Right atrium auricular region (tissue), 2 donors: ENCODE measurements around the gene SCRN3. TPM values are rescaled to one million over a fixed set of nuclear protein-coding genes. Genes with fewer than 3 reads are reported as not detected.
"Not testable (repeated sequence)": the region's sequence is repeated elsewhere in the genome, so short reads cannot be mapped to it uniquely, and the experiment has no call there.

Source experiments
- DNase-seq: peaks from one replicate; pipeline ENCODE4 v3.0.0-alpha.2; 2019; ENCODE audit warnings: low spot score
- H3K27ac ChIP-seq, 2 donors: fragments of 200-600 bp; sonication (generic); 1 replicate in 1 of 2; 2 replicates in 1 of 2; pipeline ENCODE4 v1.5.1; 2016 to 2019
- H3K27me3 ChIP-seq, 2 donors: fragments of 200-600 bp; sonication (generic); one replicate each; pipeline versions ENCODE4 v1.5.1 to v1.6.0; 2017 to 2019
- H3K36me3 ChIP-seq: fragments of 200-600 bp; sonication (generic); one replicate; pipeline ENCODE4 v1.5.1; 2016
- H3K4me1 ChIP-seq, 2 donors: fragments of 200-600 bp; sonication (generic); one replicate each; pipeline versions ENCODE4 v1.5.1 to v1.6.0; 2017 to 2019
- H3K4me3 ChIP-seq, 2 donors: fragments of 200-600 bp; sonication (generic); 1 replicate in 1 of 2; 2 replicates in 1 of 2; pipeline ENCODE4 v1.5.1; 2017 to 2019; ENCODE audit warnings: mild to moderate bottlenecking in 1 of 2, moderate library complexity in 1 of 2
- H3K9me3 ChIP-seq, 2 donors: fragments of 200-600 bp; sonication (generic); one replicate each; pipeline ENCODE4 v1.5.1; 2019
- CTCF ChIP-seq, 2 donors: fragments of 200-600 bp; sonication (generic); IDR thresholded peaks; one replicate each; pipeline ENCODE4 v1.5.1; 2019; ENCODE audit warnings: antibody characterized with exemption in 2 of 2
- total RNA-seq, 2 donors: library from RNA; depleted of rRNA; stranded (reverse); fragments of >200 nt; gene quantifications; one replicate each; pipeline ENCODE4 v1.1.0, GENCODE V29; 2016

The SCRN3 gene
- total RNA-seq, 2 donors from 2014 or later = 11.4 to 23.5 TPM

GRCh38 chr2:174362949-174363348 lies 32.6 kb upstream of the SCRN3 start:
- Histone ChIP-seq H3K36me3 (peaks cover 5% of the 10 kb centered on the region), H3K27ac (no peak overlapping the region), H3K27me3 (no peaks in the 10 kb centered on the region), H3K9me3 (no peaks in the 10 kb centered on the region), H3K4me3 (no peak overlapping the region), H3K4me1 (no peaks in the 10 kb centered on the region)
- TF ChIP-seq CTCF (IDR thresholded peaks at IDR 0.05) = no peak
- no peak for DNase-seq

GRCh38 chr2:174363492-174364225 lies 31.9 kb upstream of the SCRN3 start:
- not testable (repeated sequence) for H3K4me3 ChIP-seq, H3K4me1 ChIP-seq, H3K27ac ChIP-seq, H3K27me3 ChIP-seq, H3K36me3 ChIP-seq, H3K9me3 ChIP-seq, DNase-seq

GRCh38 chr2:174364628-174365027 lies 30.9 kb upstream of the SCRN3 start:
- Histone ChIP-seq H3K4me1 (no peaks in the 10 kb centered on the region), H3K27ac (no peak overlapping the region), H3K27me3 (no peaks in the 10 kb centered on the region), H3K9me3 (no peaks in the 10 kb centered on the region), H3K36me3 (peaks cover 17% of the 10 kb centered on the region), H3K4me3 (no peak overlapping the region)
- TF ChIP-seq CTCF (IDR thresholded peaks at IDR 0.05) = no peak
- DNase-seq = no peak

GRCh38 chr2:174365571-174365970 lies 30.0 kb upstream of the SCRN3 start:
- Histone ChIP-seq H3K36me3 (peaks cover 25% of the 10 kb centered on the region), H3K9me3 (no peaks in the 10 kb centered on the region), H3K4me3 (no peak overlapping the region), H3K27ac (no peak overlapping the region), H3K4me1 (no peaks in the 10 kb centered on the region), H3K27me3 (no peaks in the 10 kb centered on the region)
- no peak for DNase-seq
- TF ChIP-seq CTCF (IDR thresholded peaks at IDR 0.05) = no peak

- no peaks in the 10 kb centered on the region for H3K4me1 ChIP-seq
- no peak overlapping the region for H3K27ac ChIP-seq
- H3K4me3 ChIP-seq = no peak overlapping the region
- no peaks in the 10 kb centered on the region for H3K27me3 ChIP-seq
- no peaks in the 10 kb centered on the region for H3K9me3 ChIP-seq
- no peak for DNase-seq
- no peak for TF ChIP-seq CTCF (IDR thresholded peaks at IDR 0.05)
- H3K36me3 ChIP-seq = peaks cover 37% of the 10 kb centered on the region
Measured at GRCh38 chr2:174368691-174369090, 26.8 kb upstream of the SCRN3 start.

- H3K9me3 ChIP-seq = no peaks in the 10 kb centered on the region
- no peaks in the 10 kb centered on the region for H3K4me1 ChIP-seq
- H3K27me3 ChIP-seq = no peaks in the 10 kb centered on the region
- no peak for DNase-seq
- peaks cover 67% of the 10 kb centered on the region for H3K36me3 ChIP-seq
- no peak overlapping the region for H3K27ac ChIP-seq
- no peak for TF ChIP-seq CTCF (IDR thresholded peaks at IDR 0.05)
- H3K4me3 ChIP-seq = no peak overlapping the region
Measured at GRCh38 chr2:174376967-174377366, 18.6 kb upstream of the SCRN3 start.
